ENCODE results near the gene SLC27A2.

Gene SLC27A2

GRCh38 chr15:50210462-50211157 lies 28.6 kb downstream of the SLC27A2 start:
- peak; percentile 65 for DNase-seq (ENCODE audit: low read depth)
- H3K4me3 ChIP-seq (ENCODE audit: low read length) = no peak overlapping the region
- peak; percentile 14 for TF ChIP-seq CTCF (conservative IDR thresholded peaks at IDR 0.05; ENCODE audit: low read depth, low read length)

- TF ChIP-seq CTCF (conservative IDR thresholded peaks at IDR 0.05; ENCODE audit: low read depth, low read length) = no peak
- no peak overlapping the region for H3K4me3 ChIP-seq (ENCODE audit: low read length)
- no peak for DNase-seq (ENCODE audit: low read depth)
Measured at GRCh38 chr15:50218291-50218690, 36.3 kb downstream of the SLC27A2 start.

GRCh38 chr15:50218691-50219090 lies 36.7 kb downstream of the SLC27A2 start:
- no peak for TF ChIP-seq CTCF (conservative IDR thresholded peaks at IDR 0.05; ENCODE audit: low read depth, low read length)
- no peak overlapping the region for H3K4me3 ChIP-seq (ENCODE audit: low read length)
- DNase-seq (ENCODE audit: low read depth) = no peak

GRCh38 chr15:50219820-50220219 lies 37.8 kb downstream of the SLC27A2 start:
- DNase-seq (ENCODE audit: low read depth) = peak; percentile 86
- TF ChIP-seq CTCF (conservative IDR thresholded peaks at IDR 0.05; ENCODE audit: low read depth, low read length) = no peak
- no peak overlapping the region for H3K4me3 ChIP-seq (ENCODE audit: low read length)

- TF ChIP-seq CTCF (conservative IDR thresholded peaks at IDR 0.05; ENCODE audit: low read depth, low read length) = no peak
- DNase-seq (ENCODE audit: low read depth) = no peak
- H3K4me3 ChIP-seq (ENCODE audit: low read length) = no peak overlapping the region
Measured at GRCh38 chr15:50222181-50222580, 40.2 kb downstream of the SLC27A2 start.

GRCh38 chr15:50224606-50225005 lies 42.6 kb downstream of the SLC27A2 start:
- TF ChIP-seq CTCF (conservative IDR thresholded peaks at IDR 0.05; ENCODE audit: low read depth, low read length) = no peak
- H3K4me3 ChIP-seq (ENCODE audit: low read length) = no peak overlapping the region
- DNase-seq (ENCODE audit: low read depth) = no peak

GRCh38 chr15:50225057-50225456 lies 43.1 kb downstream of the SLC27A2 start:
- DNase-seq (ENCODE audit: low read depth) = no peak
- no peak for TF ChIP-seq CTCF (conservative IDR thresholded peaks at IDR 0.05; ENCODE audit: low read depth, low read length)
- no peak overlapping the region for H3K4me3 ChIP-seq (ENCODE audit: low read length)

Data from retinal pigment epithelial cell (primary cell).